Astrocyte (in vitro differentiated cells and primary cell): ENCODE results near the gene PHACTR4.

Experiments used
- EZH2 ChIP-seq: IDR thresholded peaks from 2 replicates; pipeline ENCODE4 v1.6.1; 2012; ENCODE audit warnings: mild to moderate bottlenecking, low read length, inconsistent platforms; ENCODE audit not compliant: insufficient read depth
- TF ChIP-seq, protein P1 (sequence below): IDR thresholded peaks from 2 replicates; pipeline ENCODE4 v1.5.1; 2011; ENCODE audit warnings: low read depth, mild to moderate bottlenecking, inconsistent platforms, low read length, moderate library complexity; ENCODE audit not compliant: insufficient read depth

DNA sequence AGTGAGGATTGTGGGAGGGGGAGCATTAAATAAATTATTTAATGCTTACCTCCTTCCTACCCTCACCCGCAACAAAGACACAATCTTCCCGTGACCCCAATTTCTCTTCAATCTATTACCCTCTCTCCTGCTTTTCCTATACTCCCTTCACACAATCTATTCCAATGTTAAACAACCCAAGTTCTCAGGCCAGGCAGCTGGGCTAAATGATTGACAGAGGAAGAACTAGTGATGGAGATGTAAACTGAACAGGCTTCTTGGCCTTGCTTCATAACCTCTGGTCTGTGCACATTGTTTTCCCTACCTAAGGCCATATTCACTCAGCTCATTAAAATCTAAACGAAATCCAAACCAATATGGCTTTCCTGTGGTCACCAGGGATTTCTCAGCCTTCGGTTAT, 132.4 kb downstream of the PHACTR4 start:
- TF ChIP-seq, protein P1, sequence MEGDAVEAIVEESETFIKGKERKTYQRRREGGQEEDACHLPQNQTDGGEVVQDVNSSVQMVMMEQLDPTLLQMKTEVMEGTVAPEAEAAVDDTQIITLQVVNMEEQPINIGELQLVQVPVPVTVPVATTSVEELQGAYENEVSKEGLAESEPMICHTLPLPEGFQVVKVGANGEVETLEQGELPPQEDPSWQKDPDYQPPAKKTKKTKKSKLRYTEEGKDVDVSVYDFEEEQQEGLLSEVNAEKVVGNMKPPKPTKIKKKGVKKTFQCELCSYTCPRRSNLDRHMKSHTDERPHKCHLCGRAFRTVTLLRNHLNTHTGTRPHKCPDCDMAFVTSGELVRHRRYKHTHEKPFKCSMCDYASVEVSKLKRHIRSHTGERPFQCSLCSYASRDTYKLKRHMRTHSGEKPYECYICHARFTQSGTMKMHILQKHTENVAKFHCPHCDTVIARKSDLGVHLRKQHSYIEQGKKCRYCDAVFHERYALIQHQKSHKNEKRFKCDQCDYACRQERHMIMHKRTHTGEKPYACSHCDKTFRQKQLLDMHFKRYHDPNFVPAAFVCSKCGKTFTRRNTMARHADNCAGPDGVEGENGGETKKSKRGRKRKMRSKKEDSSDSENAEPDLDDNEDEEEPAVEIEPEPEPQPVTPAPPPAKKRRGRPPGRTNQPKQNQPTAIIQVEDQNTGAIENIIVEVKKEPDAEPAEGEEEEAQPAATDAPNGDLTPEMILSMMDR: no peak
- TF ChIP-seq EZH2: no peak
